HG03095 (cell line): ENCODE measurements around the gene GARIN5B.

ENCODE experiments used
- ATAC-seq: cut with Tn5 transposase; IDR thresholded peaks from one replicate; pipeline ENCODE4 v1.9.1; 2021; ENCODE audit warnings: moderate library complexity; ENCODE audit not compliant: unreplicated experiment

GARIN5B gene

DNA sequence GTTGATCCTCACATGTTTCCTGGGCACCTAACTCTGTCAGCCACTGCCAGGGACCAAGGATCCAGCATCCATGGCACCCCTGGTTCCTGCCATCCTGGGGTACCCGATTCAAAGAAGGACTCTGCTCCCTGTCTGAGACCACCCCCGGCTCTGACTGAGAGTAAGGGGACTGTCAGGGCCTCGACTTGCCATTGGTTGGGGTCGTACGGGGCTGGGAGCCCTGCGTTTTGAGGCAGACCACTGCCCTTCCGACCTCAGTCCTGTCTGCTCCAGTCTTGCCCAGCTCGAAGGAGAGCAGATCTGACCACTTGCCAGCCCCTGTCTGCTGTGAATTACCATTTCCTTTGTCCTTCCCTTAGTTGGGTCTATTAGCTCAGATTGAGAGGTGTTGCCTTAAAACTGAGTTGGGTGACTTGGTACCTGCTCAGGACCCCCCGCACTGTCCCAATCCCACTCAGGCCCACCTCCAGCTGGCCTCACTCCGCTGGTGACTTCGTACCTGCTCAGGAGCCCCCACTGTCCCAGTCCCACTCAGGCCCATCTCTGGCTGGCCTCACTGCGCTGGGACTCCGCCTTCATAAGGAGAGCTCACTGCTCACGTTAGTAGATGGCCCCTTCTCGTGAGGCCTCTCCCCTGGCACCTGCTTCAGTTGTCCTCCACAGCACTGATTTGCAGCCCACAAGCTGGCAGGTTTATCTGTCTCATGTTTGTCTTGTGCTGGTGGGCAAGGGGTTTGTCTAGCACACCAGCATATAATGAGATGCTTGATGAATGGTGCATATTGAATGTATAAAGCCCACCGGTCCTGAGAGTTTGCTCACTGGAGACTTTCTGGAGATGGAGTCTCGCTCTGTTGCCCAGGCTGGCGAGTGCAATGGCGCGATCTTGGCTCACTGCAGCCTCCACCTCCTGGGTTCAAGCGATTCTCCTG is 26.6 kb upstream of the GARIN5B start:
- ATAC-seq = no peak

DNA sequence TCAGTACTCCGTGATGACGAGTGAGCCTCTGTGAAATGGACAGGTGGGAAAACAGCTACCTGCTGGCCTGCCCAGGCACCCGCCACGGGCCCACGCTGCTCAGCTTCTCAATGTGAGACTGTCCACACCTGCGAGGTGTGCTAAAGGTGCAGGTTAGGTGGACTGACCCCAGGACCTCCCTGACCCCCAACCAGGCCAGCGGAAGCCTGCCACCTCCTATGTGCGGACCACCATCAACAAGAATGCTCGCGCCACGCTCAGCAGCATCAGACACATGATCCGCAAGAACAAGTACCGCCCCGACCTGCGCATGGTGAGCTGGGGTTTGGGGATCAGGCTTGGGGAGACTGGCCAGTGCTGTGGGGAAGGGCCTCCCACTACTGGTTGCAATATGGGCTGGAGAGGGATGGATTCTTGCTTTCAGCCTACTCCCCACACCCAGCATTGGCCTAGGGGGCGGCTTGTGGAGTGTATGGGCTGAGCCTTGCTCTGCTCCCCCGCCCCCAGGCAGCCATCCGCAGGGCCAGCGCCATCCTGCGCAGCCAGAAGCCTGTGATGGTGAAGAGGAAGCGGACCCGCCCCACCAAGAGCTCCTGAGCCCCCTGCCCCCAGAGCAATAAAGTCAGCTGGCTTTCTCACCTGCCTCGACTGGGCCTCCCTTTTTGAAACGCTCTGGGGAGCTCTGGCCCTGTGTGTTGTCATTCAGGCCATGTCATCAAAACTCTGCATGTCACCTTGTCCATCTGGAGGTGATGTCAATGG is 24.9 kb upstream of the GARIN5B start:
- no peak for ATAC-seq

DNA sequence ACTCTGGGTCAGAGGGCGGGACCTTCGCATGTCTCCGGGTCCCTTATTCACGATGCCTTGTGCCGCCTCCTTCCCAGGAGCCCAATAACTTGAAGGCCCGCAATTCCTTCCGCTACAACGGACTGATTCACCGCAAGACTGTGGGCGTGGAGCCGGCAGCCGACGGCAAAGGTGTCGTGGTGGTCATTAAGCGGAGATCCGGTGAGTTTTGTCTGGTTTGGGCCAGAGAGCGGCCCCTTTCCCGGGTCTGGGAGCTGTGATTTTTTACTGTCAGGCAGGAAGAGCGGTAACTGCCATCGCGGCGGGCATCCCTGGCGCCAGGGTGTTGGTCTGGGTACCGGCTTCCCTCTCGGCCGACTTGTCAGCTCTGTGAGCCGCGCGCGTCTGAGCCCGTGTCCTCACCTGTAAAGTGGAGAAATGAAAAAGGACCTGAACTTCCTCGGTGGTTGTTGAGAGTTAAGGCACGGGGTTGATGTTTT is 23.5 kb upstream of the GARIN5B start:
- no peak for ATAC-seq

DNA sequence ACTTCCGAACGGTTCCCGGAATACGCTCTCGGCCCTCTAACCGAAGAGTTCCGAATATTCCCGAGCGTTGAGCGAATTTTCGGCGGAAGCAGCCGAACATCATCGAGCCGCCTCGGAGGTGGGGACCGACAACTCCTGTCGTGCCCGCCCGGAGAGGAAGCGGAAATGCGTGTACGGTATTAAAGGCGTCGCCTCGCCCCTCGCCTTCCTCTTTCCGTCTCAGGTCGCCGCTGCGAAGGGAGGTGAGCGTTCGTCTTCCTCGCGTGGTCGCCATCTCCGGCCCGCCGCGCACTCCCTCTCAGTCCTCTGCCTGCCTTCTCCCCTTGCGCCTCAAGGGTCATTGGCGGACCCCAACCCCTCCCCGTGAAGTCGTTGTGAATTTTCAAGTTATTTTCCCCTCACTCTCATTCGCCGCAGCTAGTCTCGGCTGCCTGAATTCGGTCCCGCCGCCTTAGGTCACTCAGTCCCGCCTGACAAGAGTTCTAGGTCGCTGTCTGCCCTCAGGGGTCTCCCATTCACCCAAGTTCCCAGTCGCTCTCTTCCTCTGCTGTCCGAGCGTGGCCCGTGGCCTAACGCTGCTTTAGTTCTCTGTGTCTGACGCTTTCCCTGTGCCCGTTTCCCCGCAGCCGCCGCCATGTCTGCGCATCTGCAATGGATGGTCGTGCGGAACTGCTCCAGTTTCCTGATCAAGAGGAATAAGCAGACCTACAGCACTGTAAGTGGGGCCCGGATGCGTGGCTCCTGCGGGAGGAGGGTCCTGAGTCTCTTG is 22.8 kb upstream of the GARIN5B start, which contains the start of gene RPL28:
Gene RPL28, plus strand, starts transcription at position 209 of the 769 bp plus-strand sequence. Its CDS starts 426 bp downstream, at position 635.
- ATAC-seq = peak; percentile 53

DNA sequence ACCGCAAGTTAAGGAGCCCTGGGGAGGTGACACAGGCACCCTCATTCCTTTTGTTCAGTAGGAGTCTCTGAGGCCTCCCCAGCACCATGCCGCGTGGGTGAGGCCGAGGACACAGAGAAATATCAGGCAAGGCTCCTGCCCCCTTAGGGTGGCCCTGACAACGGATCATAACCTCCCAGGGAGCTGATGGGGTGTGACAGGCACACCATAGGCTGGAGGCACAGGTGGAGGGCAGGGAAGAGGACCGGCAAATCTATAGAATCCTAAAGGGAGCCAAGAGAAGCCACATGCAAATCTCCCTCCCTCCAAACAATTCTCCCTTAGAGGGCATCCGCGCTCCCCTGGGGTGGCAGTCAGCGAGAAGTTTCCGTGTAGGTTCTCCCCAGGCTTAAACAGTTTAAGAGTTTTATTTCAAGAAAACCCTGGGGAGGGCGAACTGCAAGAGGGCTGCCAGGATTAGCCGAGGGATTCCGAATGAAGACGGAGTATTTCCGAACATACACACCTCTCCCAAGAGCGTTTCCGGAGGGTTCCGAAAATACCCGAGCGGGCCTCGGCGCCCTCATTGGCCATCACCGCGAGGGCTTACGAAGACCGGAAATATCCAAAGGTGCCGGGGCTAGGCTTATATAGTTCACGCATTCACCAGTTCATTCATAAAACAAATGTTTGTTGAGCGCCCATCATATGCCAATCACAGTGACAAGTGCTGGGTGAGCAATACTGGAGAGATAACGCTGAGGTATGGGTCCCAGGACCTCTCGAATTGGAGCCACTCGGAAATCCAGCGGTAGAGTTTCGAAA is 22.1 kb upstream of the GARIN5B start:
- ATAC-seq = peak; percentile 39

DNA sequence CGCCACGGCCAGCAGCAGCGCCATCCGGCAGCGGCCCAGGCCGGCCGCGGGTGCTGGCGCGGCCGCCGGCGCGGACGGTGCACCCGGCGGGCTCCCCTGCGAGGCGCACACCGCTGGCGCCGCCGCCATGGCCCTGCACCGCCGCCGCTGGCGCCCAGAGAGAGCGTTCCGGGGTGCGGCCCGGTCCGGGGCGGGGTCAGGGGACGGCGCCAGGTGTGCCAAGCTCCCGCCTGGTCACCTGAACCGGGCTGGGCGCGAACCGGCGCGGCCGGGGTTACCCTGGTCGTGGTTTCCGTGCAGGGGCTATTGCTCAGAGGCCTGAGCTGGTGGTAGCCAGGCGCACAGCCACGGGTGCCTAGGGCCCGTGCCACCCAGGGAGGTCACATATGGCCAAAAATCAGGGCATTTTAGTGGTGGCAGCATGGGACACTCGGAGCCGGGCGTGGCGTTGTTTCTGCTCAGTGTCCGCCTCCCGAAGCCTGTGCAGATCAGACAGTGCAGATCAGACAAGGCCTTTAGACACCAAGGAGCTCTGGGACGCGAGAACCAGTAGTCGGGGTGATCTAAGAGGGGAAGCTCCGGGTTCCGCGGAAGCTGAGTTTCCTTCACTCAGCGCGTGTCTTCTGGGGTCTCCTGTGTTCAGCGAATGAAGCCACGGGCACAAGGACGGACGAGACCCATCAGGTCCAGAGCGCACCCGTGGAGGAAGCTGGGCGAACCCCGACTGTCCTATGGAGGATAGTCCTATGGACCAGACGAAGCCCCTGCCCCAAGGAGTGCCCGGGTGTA is 21.3 kb upstream of the GARIN5B start, which contains the start of gene TMEM238:
Gene TMEM238, minus strand, starts transcription at position 162 of the 789 bp plus-strand sequence. Its CDS starts 33 bp downstream, at position 129.
- no peak for ATAC-seq

DNA sequence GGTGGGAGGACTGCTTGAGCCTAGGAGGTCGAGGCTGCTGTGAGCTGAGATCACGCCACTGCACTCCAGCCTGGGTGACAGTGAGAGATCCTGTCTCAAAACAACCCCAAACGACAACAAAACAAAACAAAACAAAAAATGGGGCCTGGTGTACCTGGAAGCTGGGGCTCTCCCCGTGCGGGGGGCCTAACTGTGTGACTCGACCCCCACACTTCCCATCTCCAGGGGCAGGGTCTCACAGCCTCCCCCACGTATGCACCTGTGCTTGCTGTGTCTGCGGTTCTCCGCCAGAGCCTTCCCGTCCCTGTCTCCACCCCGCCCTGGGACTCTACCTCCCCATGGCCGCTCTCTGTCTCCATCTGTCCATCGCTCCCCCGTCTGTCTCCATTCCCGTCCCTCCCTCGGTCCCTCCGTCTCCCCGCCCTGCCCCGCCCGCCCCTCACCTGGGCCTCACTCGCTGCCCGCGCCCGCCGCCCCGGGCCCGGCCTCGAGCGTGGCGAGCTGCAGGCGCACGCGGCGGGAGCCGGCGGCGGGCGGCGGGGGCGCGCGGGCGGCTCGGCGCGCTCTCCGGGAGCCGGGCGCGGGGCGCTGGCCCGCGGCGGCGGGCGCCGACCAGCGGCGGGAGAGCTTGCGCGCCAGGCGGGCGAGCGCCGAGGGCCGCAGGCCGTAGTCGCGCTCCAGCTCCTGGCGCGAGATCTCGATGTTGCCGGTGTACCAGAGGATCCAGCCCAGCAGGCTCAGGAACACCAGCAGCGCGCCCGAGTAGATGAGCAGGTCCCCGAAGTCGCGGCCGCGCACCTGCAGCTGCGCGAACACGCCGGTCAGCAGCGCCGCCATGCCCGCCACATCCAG is 20.4 kb upstream of the GARIN5B start:
- no peak for ATAC-seq

DNA sequence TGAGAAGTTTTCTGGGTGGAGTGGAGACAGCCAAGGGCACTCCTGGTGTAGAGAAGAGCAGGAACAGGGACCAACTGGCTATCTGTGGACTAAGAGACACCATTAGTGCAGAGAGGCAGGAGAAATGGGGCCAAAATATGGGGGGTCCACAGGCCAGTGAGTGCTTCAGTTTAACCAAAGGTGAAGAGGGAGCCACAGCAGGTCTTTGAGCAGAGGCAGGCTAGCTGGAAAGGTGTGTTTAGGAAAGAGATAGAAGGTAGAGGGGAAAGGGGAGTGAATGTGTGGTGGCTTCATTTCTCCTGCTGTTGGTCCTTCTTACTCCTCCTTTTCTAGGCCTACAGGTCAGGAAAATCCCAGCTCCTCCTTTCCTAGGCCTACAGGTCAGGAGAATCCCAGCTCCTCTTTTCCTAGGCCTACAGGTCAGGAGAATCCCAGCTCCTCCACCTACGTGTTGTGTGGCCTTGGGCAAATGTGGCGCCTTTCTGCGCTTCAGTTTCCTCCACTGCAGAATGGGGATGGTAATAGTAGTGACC is 19.5 kb upstream of the GARIN5B start:
- no peak for ATAC-seq

DNA sequence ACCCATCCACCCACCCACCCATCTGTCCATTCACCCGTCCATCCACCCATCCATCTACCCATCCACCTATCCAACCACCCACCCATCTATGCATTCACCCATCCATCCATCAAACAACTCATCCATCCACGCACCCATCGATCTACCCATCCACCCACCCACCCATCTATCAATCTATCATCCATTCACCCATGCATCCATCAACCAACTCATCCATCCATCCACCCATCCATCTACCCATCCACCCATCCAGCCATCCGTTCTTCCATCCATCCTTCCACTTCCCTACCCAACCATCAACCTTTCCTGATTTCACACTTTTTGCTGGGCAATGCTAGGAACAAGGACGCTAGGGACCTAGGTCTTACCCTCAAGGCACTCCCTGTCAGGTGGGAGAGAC is 19.0 kb upstream of the GARIN5B start:
- no peak for ATAC-seq

DNA sequence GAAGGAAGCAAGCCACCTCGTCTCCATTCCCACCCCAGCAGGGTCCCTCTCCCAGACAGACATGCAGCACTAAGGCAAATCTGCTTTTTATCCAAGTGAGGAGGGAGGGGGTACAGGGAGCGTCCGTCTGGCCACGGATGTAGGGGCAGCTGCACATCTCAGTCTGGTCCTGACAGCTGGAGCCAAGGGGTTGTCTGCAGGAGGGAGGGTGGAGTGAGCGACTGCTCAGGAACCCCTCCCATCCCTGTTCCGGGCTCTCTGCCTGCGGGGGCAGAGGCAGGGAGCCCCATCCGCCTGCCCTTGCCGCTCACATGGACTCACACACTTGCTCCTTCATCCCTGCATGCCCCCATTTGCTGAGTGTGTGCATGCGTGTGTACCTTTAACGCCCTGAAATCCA is 16.1 kb upstream of the GARIN5B start:
- no peak for ATAC-seq

DNA sequence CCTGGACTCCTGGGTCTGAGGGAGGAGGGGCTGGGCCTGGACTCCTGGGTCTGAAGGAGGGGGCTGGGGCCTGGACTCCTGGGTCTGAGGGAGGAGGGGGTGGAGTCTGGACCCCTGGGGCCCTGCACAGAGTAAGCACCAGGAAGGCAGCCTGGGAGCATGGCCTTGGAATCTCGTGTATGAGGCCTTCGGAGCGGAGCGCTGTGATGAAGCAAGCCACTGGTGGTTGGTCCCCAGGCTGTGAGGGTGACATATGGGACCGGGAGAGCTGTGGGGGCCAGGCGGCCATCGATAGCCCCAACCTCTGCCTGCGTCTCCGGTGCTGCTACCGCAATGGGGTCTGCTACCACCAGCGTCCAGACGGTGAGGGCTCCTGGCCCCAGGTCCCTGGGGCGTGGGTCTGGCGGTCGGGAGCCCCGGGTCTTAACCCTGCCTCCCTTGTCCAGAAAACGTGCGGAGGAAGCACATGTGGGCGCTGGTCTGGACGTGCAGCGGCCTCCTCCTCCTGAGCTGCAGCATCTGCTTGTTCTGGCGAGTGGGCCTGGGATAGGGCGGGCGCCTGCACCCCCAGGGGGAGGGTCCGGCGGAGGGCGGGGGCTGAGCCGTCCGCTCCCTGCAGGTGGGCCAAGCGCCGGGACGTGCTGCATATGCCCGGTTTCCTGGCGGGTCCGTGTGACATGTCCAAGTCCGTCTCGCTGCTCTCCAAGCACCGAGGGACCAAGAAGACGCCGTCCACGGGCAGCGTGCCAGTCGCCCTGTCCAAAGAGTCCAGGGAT is 14.5 kb upstream of the GARIN5B start:
- no peak for ATAC-seq

DNA sequence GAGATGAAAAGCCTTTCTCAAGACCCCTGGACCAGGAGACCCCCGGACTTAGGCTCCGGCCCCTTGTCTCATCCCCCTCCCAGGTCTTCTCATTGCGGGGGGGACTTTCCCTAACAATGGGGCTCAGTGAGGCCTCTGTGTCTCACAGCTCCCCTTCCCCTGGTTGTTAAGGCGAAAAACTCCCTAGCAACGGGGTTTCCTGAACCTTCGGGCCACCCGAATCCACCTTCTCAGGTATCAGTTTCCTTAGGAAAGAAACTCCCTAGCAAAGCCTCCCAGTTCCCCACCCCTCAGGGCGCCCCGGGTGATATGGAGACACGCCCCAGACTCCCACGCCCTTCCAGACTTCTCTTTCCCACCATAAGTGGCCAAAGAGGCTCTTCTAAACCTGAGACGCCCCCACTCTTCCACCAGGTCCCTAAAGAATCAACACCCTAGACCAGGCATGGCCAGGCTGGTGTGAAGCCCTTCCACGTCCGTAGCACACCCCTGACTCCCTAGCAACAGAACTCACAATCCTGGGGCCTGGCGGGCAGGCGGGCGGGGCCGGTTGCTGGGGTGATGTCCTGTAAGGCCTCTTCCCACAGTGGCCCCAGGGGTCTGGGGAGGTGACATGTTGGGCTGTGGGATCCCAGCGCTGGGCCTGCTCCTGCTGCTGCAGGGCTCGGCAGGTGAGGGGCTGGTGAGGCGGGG is 13.3 kb upstream of the GARIN5B start, which contains the start of gene TMEM190:
Gene TMEM190, plus strand, starts transcription at position 586 of the 693 bp plus-strand sequence. Its CDS starts 28 bp downstream, at position 614.
- ATAC-seq = no peak

DNA sequence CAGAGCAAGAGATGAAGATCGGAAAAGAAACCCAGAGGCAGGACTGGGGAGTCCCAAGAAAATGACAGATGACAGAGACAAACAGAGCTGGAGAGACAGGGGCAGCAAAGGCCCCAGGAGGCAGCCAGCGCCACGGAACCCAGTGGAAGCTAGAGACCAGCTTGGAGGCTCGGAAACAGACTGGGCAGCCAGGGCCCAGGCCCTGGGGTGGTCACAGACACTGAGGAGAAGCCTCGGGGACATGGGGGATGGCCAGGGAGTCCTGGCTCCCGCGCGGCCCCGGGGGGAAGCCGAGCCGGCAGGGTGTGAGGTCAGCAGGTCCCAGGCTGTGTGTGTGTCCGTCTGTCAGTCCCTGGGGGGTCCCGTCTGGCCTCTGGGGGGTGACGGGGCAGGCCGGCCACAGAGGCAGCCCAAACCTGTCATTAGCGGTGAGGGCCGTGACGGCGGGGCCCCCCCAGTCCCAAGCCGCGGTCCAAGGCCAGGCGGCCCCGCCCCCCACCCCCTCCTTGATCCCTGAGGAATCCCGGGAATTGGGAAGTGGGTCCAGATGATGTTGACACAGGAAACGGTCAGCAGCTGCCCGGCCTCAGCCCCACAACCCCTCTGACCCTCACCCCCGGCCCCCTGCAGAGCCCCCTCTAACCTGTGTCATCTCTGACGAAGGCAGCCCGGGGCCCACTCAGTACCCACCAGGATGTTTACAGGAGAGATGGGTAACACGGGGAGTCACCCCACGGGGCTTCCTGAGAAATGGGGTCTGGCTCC is 11.1 kb upstream of the GARIN5B start:
- ATAC-seq = no peak

DNA sequence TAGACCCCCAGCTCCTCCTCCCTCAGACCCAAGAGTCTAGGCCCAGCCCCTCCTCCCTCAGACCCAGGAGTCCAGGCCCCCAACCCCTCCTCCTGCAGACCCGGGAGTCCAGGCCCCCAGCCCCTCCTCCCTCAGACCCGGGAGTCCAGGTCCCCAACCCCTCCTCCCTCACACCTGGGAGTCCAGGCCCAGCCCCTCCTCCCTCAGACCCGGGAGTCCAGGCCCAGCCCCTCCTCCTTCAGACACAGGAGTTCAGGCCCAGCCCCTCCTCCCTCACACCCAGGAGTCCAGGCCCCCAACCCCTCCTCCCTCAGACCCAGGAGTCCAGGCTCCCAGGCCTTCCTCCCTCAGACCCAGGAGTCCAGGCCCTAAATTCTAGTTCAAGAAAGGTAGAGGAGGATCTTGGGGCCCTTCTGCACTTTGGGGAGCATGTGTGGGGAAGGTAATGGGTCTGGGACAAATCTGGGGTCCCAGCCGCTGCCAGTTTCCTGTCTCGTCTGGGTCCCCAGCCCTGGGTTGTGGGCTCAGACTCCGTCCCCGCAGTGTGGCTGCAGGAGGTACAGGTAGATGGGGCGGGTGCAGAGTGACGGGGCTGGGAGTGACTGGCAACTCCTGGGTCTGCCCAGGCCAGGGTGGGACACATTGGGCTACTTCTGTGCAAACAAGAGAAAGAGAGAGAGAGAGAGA is 10.4 kb upstream of the GARIN5B start:
- ATAC-seq = no peak
